ENCODE data around the gene PPM1F.
"Not testable (repeated sequence)": the region's sequence is repeated elsewhere in the genome, so short reads cannot be mapped to it uniquely, and the experiment has no call there.

The PPM1F gene

GRCh38 chr22:21917959-21918261 lies 34.7 kb downstream of the PPM1F start:
- no peak for FAIRE-seq

DNA sequence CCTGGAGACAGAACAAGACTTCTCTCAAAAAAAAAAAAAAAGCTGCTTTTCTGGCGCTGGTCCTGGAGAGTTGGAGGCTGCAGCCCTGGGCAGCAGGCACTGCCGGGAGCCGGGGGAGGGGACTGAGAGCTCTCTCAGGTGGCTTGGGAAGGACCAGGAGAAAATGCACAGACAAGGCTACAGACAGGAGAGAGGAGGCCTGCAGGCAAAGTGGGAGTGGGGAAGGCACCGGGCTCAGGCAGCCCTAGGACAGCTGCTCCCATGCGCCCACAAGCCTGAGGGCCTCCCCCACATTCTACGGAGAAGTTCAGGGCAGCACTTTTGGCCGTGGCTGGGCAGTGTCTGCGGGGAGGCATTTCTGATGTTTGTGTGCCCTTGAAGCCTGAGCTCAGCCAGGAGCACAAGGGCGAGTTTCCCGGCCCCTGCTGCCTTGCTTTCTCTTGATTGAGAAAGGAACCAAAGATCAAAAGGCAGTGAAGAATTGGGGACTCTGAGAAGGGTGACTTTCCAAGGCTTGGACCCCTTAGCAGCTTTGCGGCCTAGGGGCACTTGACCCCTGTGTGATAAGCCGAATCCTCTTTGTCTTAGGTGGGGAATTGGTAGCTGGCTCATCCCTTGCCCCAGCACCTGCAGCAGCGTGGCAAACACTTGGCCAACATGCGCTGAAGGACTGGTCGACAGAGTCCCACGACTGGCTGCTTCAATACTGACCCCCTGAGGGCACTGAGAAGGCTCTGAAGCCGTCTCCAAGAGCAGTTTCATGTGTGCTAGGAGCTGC lies 35.3 kb downstream of the PPM1F start:
- no peak for FAIRE-seq

DNA sequence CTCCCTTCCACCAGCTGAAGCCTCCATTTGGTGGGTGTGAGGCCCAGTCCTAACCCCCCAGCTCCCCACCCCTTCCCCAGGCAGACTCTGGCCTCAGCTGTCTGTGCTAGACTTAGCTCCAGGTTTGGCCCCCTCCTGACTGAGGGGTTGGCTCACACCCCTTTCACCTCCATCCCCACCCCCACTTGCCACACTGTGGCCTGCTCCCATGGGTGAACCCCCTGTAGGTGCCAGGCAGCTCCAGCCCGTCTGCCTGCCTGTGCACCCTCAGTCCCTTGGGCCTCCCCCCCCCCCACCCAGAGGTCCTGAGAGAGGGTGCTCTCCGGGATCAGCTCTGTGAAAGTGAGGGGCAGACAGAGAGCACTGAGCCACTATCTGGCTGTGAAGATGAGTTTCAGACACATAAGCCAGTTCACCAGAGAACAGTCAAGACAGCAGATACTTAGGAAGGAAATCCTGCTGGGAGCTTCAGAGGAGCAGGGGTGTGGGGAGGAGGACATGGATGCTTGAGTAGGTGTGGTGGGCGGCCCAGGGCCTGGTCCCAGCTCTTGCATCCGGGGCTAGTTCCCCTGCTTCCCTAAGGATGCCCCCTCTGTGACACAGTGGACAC lies 36.2 kb downstream of the PPM1F start:
- no peak for FAIRE-seq

DNA sequence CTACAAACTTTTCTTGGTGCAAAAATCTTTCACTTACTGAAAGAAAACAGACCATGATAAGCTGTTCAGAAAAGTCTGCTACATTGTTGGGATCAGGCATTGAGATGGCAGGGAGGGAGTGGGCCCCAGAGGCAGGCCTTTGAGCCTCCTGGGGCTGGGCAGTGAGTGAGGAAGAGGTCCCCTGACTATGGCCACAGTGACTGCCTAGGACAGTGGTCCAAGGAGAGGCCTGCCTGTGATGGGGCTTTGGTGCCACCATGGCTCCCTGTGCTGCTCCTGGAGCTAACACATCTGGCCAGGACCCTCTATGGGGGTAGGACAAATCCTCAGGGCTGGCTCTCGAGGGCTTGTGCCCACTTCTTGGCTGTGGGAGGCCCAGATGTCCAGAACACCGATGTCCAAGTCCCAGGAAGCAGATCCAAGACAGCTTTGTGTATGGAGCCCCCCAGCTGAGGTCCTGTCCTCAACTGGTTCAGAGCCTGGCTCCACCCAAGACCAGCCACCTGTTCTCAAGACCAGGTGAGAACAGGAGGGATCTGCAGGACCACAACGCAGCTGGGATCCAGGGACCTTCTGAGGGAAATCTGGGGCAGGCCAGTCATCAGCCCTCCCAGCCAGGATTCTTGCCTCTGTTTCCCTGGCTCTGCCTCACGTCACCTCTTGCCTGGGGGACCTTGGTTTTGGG lies 36.9 kb downstream of the PPM1F start:
- FAIRE-seq, result no peak

- not testable (repeated sequence) for FAIRE-seq
Measured at GRCh38 chr22:21914033-21914642, 38.5 kb downstream of the PPM1F start.

- FAIRE-seq, result not testable (repeated sequence)
Measured at GRCh38 chr22:21910367-21910766, 42.3 kb downstream of the PPM1F start.

GRCh38 chr22:21909871-21910270 lies 42.8 kb downstream of the PPM1F start:
- FAIRE-seq, result no peak

- no peak for FAIRE-seq
Measured at GRCh38 chr22:21907638-21908522, 44.8 kb downstream of the PPM1F start.

DNA sequence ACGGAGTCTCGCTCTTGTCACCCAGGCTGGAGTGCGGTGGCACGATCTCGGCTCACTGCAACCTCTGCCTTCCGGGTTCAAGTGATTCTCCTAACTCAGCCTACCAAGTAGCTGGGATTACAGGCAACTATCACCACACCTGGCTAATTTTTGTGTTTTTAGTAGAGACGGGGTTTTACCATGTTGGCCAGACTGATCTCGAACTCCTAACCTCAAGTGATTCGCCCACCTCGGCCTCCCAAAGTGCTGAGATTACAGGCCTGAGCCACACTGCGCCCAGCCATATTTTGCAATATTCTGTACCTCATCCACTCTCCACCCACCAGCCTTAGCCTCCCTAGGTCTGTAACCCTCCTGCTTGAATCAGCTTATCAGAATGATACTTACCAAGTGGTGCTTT lies 47.4 kb downstream of the PPM1F start:
- FAIRE-seq, result not testable (repeated sequence)

DNA sequence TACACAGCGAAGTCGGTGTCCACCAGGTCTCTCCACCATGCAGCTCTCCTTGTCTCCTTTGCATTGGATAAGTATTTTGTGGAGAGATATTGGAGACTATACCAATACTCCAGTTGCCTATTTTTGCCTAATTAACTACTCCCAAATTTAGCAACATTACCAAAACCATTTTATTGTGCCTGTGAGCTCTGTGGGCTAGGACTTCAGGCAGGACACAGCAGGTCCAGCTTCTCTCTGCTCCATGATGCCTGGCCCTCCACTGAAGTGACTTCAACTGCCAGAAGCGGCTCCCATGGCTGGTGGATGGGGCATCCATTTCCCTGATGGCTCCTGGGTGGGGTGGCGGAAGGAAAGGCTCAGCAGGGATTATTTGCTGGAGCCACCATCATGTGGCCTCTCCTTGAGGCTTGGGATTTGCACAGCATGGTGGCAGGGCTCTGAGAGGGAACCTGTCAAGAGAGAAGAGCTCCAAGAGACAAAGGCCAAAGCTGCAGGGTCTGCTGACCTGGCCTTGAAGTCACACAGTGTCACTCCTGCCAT lies 48.3 kb downstream of the PPM1F start:
- no peak for FAIRE-seq

- FAIRE-seq, result no peak
Measured at GRCh38 chr22:21903283-21903682, 49.4 kb downstream of the PPM1F start.

DNA sequence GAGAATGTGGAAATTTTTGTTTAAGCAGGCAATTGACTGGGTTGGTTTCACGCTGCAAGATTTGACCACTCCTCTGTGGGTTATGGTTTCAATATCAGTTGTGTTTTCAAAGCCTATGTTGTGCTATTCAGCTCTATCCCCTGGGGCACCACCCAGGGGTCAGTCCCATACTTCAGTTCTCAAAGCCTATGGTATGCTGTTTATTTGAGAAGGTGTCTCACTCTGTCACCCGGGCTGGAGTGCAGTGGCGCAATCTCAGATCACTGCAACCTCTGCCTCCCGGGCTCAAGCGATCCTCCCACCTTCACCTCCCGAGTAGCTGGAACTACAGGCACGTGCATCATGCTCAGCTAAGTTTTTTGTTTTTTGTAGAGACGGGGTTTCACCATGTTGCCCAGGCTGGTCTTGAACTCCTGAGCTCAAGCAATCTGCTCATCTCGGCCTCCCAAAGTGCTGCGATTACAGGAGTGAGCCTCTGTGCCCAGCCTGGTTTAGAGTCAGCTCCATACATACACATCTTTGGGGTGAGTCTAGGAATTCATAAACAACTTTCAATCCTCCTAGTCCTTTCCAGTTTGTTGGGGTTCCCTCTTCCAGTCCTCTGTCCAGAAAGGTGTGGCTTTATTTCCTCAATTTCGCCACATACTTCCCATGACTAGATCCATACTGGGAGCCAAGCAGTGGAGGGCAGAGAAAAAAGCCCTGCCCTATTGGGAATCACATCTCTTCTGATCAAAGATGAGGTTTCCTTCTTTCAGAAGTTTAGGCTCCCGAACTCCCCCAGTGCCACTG lies 50.2 kb downstream of the PPM1F start:
- FAIRE-seq, result no peak

DNA sequence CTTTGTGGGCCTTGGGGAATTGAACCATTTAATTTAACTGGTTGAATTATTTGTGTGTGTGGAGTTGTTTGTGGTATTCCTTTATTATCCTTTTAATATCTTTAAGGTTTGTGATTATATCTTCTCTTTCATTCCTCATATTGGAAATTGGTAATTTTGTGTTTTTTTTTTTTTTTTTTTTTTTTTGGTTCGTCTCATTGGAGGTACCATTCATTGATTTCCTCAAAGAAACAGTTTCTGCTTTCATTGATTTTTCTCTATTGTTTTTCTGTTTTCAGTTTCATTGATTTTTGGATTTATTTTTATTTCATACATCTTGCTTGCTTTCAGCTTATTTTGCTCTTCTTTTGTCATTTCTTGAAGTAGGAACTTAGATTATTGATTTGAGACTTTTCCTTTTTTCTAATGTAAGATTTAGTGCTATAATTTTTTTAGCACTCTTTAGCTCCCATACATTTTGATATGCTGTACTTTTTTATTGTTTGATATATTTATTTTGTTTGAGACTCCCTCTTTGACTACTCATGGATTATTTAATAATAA lies 54.2 kb downstream of the PPM1F start:
- no peak for FAIRE-seq

DNA sequence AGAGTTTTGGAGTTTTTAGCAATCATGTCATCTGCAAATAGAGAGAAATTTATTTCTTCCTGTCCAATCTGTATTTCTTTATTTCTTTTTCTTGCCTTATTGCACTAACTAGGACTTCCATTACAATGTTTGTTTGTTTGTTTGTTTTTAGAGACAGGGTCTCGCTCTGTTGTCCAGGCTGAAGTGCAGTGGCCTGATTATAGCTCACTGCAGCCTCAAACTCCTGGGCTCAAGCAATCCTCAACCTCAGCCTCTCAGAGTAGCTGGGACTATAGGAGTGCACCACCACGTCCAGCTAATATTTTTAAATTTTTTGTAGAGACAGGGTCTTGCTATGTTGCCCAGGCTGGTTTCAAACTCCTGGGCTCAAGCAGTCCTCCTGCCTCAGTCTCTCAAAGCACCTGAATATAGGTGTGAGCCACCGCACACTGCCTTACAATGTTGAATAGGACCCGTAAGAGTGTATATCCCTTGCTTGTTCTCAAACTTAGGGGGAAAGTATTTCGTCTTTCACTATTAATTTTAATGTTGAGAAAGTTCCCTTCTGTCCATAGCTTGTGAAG lies 55.6 kb downstream of the PPM1F start:
- FAIRE-seq, result no peak

- not testable (repeated sequence) for FAIRE-seq
Measured at GRCh38 chr22:21896275-21896674, 56.4 kb downstream of the PPM1F start.

DNA sequence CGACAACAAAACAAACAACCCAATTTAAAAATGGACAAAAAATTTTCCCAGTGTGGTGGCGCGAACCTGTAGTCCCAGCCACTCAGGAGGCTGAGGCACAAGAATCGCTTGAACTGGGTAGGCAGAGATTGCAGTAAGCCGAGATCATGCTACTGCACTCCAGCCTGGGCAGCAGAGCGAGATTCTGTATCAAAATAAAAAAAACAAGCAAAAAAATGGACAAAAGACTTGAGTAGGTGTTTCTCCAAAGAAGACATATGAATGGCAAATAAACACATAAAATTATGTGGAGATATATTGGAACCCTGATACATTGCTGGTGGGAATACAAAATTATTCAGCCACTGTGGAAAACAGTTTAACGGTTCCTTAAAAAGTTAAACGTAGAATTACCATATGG lies 57.8 kb downstream of the PPM1F start:
- FAIRE-seq, result no peak

- no peak for FAIRE-seq
Measured at GRCh38 chr22:21889251-21889990, 63.2 kb downstream of the PPM1F start.

- no peak for FAIRE-seq
Measured at GRCh38 chr22:21887841-21888240, 64.8 kb downstream of the PPM1F start.

DNA sequence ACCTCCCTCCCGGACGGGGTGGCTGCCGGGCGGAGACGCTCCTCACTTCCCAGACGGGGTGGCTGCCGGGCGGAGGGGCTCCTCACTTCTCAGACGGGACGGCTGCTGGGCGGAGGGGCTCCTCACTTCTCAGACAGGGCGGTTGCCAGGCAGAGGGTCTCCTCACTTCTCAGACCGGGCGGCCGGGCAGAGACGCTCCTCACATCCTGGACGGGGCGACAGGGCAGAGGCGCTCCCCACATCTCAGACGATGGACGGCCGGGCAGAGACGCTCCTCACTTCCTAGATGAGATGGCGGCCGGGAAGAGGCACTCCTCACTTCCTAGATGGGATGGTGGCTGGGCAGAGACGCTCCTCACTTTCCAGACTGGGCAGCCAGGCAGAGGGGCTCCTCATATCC lies 68.7 kb downstream of the PPM1F start:
- FAIRE-seq, result not testable (repeated sequence)

DNA sequence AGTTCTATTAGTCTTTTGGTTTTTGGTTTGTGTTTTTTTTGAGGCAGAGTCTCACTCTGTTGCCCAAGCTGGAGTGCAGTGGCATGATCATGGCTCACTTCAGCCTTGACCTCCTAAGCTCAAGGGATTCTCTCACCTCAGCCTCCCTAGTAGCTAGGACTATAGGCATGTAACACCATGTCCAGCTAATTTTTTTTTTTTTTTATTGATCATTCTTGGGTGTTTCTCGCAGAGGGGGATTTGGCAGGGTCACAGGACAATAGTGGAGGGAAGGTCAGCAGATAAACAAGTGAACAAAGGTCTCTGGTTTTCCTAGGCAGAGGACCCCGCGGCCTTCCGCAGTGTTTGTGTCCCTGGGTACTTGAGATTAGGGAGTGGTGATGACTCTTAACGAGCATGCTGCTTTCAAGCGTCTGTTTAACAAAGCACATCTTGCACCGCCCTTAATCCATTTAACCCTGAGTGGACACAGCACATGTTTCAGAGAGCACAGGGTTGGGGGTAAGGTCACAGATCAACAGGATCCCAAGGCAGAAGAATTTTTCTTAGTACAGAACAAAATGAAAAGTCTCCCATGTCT lies 69.8 kb downstream of the PPM1F start:
- FAIRE-seq, result not testable (repeated sequence)

All from endometrium (tissue), 2 donors.